ENCODE data around the gene COG2. TPM values are rescaled to one million over a fixed set of nuclear protein-coding genes. Genes with fewer than 3 reads are reported as not detected.

Gene COG2
- total and polyA plus RNA-seq, 2 of the 8 experiments (the other 6 are each of a cell fraction or from before 2014, with no cell fraction given) = 10.3 to 36.7 TPM

DNA sequence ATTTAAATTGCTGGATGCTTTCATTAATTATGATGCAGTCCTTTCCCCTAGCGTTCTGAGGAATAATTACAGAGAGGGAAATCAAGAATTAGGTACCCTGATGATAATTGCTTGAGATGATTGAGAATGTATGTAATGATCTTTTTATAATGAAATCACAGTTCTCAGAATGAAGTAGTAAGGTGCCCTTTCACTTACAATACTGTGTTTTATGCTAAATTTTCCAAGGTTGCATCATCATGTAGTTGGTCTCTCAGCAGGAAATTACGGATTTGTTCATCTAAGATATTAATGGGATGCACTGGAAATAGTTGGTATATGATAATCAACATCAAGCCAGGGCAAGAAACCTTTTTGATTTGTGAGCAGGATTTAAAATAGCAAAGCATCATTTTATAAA, 37.5 kb downstream of the COG2 start (continued):
- TF ChIP-seq EZH2 (IDR thresholded peaks at IDR 0.05; ENCODE audit: low read depth, low read length, severe bottlenecking) (no peak), NANOG (IDR thresholded peaks at IDR 0.05; ENCODE audit: insufficient read depth, low read depth, low read length, poor library complexity, severe bottlenecking) (no peak)

All from H1 (cell line).